HepG2 (cell line): ENCODE results near the gene PLPPR3. TPM values are rescaled to one million over a fixed set of nuclear protein-coding genes. Genes with fewer than 3 reads are reported as not detected.

Source experiments
- ATF3 ChIP-seq: sonication (generic); formaldehyde crosslinking; IDR thresholded peaks from 2 replicates; pipeline ENCODE4 v1.4.0; 2020; ENCODE audit warnings: missing genetic modification reagents
- BORCS8-MEF2B ChIP-seq: sonication (generic); formaldehyde crosslinking; IDR thresholded peaks from 2 replicates; pipeline ENCODE4 v1.8.0; 2022; ENCODE audit warnings: mild to moderate bottlenecking, missing genetic modification reagents
- DNMT3B ChIP-seq: conservative IDR thresholded peaks from 2 replicates; pipeline ENCODE4 v1.6.1; 2016; ENCODE audit warnings: missing biosample characterization, control low read depth
- ETV6 ChIP-seq: sonication (generic); formaldehyde crosslinking; conservative IDR thresholded peaks from 2 replicates; pipeline ENCODE4 v1.4.0; 2020; ENCODE audit warnings: missing genetic modification reagents
- GMEB2 ChIP-seq: IDR thresholded peaks from 2 replicates; pipeline ENCODE4 v1.6.1; 2016; ENCODE audit warnings: missing biosample characterization, missing genetic modification reagents, low read depth
- HNF1A ChIP-seq, 2 experiments: sonication (generic) in 1 of 2; formaldehyde crosslinking in 1 of 2; IDR thresholded peaks; 2 replicates each; pipeline versions ENCODE4 v1.4.0 to v1.6.1; 2016 to 2020; ENCODE audit warnings: borderline replicate concordance in 1 of 2, low read depth in 1 of 2, mild to moderate bottlenecking in 1 of 2, missing genetic modification reagents in 1 of 2
- RBM39 ChIP-seq: fragments of 200-400 bp; formaldehyde crosslinking; IDR thresholded peaks from one replicate; pipeline ENCODE4 v1.6.1; 2018; ENCODE audit warnings: antibody characterized with exemption, mild to moderate bottlenecking, low read depth, low read length; ENCODE audit not compliant: poor library complexity, severe bottlenecking
- SOX13 ChIP-seq, 3 experiments: fragments of 450-650 bp in 1 of 3; sonication (generic) in 1 of 3; formaldehyde crosslinking in 1 of 3; IDR thresholded peaks in 2 of 3; conservative IDR thresholded peaks in 1 of 3; 2 replicates each; pipeline versions ENCODE4 v1.5.0 to v1.6.1; 2016 to 2020; ENCODE audit warnings: antibody characterized with exemption in 1 of 3, mild to moderate bottlenecking in 1 of 3, missing compliant biosample characterization in 1 of 3, missing genetic modification reagents in 1 of 3, moderate library complexity in 1 of 3
- THAP11 ChIP-seq: IDR thresholded peaks from 2 replicates; pipeline ENCODE4 v1.6.1; 2016; ENCODE audit warnings: missing biosample characterization, missing genetic modification reagents
- ZBTB14 ChIP-seq: sonication (generic); formaldehyde crosslinking; IDR thresholded peaks from 2 replicates; pipeline ENCODE4 v1.4.0; 2020; ENCODE audit warnings: missing genetic modification reagents
- ZFP36L2 ChIP-seq: sonication (generic); formaldehyde crosslinking; IDR thresholded peaks from 2 replicates; pipeline ENCODE4 v1.4.0; 2020; ENCODE audit warnings: missing genetic modification reagents
- ZFP90 ChIP-seq: sonication (generic); formaldehyde crosslinking; IDR thresholded peaks from 2 replicates; pipeline ENCODE4 v1.8.0; 2022; ENCODE audit warnings: missing genetic modification reagents, mild to moderate bottlenecking, inconsistent platforms, borderline replicate concordance
- ZFX ChIP-seq: sonication (generic); formaldehyde crosslinking; IDR thresholded peaks from 2 replicates; pipeline ENCODE4 v1.4.0; 2020; ENCODE audit warnings: mild to moderate bottlenecking, low read depth, missing genetic modification reagents, moderate library complexity
- ZNF10 ChIP-seq: sonication (generic); formaldehyde crosslinking; IDR thresholded peaks from 2 replicates; pipeline ENCODE4 v1.4.0; 2020; ENCODE audit warnings: mild to moderate bottlenecking, low read depth, missing genetic modification reagents, borderline replicate concordance
- ZNF512 ChIP-seq: sonication (generic); formaldehyde crosslinking; IDR thresholded peaks from 2 replicates; pipeline ENCODE4 v1.4.0; 2020; ENCODE audit warnings: mild to moderate bottlenecking, missing genetic modification reagents
- ZNF781 ChIP-seq: sonication (generic); formaldehyde crosslinking; IDR thresholded peaks from 2 replicates; pipeline ENCODE4 v1.5.1; 2020; ENCODE audit warnings: borderline replicate concordance, mild to moderate bottlenecking, missing genetic modification reagents; ENCODE audit errors: not compliant biosample characterization
- ZNF83 ChIP-seq: sonication (generic); formaldehyde crosslinking; IDR thresholded peaks from 2 replicates; pipeline ENCODE4 v1.4.0; 2020; ENCODE audit warnings: missing genetic modification reagents, mild to moderate bottlenecking, borderline replicate concordance
- polyA plus RNA-seq, 8 experiments: library from polyadenylated mRNA; depleted of rRNA in 3 of 8; stranded (reverse) in 7 of 8; unstranded in 1 of 8; fragments of >200 nt; fragmentation: Illumina TruSeq in 4 of 8; extraction: Trizol in 4 of 8; gene quantifications; 2 replicates each; pipeline versions ENCODE4 v1.2.1 to v1.2.3, GENCODE V29; 2011 to 2016; ENCODE audit warnings: low read depth in 4 of 8, missing spikeins in 1 of 8, mixed read lengths in 1 of 8; ENCODE audit not compliant: insufficient read depth in 1 of 8
- total RNA-seq, 5 experiments: library from RNA; depleted of rRNA; stranded (reverse); fragments of >200 nt; fragmentation: Illumina TruSeq; extraction: Trizol; gene quantifications; 2 replicates each; pipeline ENCODE4 v1.2.3, GENCODE V29; 2016; ENCODE audit warnings: low read depth in 1 of 5

Gene PLPPR3
- total and polyA plus RNA-seq, 2 of the 13 experiments (the other 11 are each of a cell fraction or from before 2014, with no cell fraction given): 0.07 to 0.16 TPM

- TF ChIP-seq HNF1A (IDR thresholded peaks at IDR 0.05; ENCODE audit: low read depth) (no peak), HNF1A (CRISPR knock-in tag; IDR thresholded peaks at IDR 0.05; ENCODE audit: borderline replicate concordance) (0 out of 2 replicates have a peak, but pooled peaks have one; percentile 9), RBM39 (no peak), ATF3 (CRISPR knock-in tag) (0 out of 2 replicates have a peak, but pooled peaks have one; percentile 6), ZNF83 (CRISPR knock-in tag) (no peak), ETV6 (CRISPR knock-in tag) (no peak), ZFP36L2 (no peak), ZFX (CRISPR knock-in tag) (peak; percentile 79), ZFP90 (CRISPR knock-in tag) (no peak), THAP11 (CRISPR knock-in tag) (0 out of 2 replicates have a peak, but pooled peaks have one; percentile 20), GMEB2 (CRISPR knock-in tag) (no peak), BORCS8-MEF2B (CRISPR knock-in tag) (no peak; the same call in 1 of the 2 replicates), SOX13 (IDR thresholded peaks at IDR 0.05) (no peak), SOX13 (CRISPR knock-in tag; conservative IDR thresholded peaks at IDR 0.05 in 1 of 2, IDR thresholded peaks at IDR 0.05 in 1 of 2) (peak in 1 of 2 experiments; percentile 8; a peak in 1 of 4 replicates), DNMT3B (no peak), ZNF512 (no peak), ZNF10 (no peak), ZBTB14 (CRISPR knock-in tag) (no peak), ZNF781 (no peak)
Measured at GRCh38 chr19:788983-789700, 32.6 kb downstream of the PLPPR3 start (continued).
